HuH-7 (cell line): ENCODE data around the gene DNAL1.

Experiments used
- DNase-seq: peaks from one replicate; pipeline ENCODE4 v3.0.0; 2011; ENCODE audit warnings: low spot score

DNAL1 gene

GRCh38 chr14:73744175-73744867 is 99.5 kb downstream of the DNAL1 start:
- DNase-seq: no peak

GRCh38 chr14:73744874-73745529 is 100.2 kb downstream of the DNAL1 start:
- DNase-seq: no peak

DNA sequence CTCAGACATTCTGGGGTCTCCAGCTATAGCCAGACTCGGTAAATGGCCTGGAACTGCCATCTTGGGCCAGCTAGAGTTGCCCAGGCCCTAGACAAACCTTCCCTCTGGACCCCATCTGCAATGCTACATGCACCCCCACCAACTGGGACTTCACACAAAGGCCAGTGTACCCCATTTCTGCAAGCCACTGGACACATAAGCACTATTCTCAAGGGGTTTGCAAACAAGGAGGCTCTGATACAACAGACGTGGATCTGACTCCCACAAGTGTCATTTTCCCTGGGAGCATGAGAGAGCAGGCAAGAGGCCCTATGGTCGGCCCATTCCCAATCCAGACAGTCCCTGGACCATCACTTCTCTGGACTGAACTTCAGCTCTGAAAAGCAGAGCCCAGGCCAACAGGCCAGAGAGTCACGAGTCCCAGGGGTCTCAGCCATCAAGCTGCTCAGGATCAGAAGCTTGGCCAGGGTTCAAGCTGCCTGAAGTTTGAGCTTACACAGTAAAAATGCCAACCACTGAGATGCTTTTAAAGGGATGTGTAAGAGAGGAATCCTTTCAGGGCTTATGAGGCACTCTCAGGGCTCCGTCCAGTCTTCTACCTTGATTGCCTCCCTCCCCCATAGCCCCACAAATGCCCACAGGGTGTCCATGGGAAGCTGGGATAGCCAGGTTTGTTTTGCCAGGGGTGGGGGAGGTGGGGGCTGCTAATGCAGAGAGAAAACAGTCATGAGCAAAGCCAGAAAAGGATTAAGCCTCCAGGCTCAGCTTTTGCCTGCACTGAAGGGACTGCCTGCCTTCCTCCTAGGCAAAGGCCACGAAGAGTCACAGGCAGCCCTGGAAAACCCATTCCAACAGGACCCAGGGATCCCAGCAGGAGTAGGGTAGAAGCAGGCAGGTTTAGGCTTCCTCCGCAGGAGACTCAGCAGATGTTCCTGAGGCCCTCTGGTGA is 101.1 kb downstream of the DNAL1 start:
- no peak for DNase-seq

DNA sequence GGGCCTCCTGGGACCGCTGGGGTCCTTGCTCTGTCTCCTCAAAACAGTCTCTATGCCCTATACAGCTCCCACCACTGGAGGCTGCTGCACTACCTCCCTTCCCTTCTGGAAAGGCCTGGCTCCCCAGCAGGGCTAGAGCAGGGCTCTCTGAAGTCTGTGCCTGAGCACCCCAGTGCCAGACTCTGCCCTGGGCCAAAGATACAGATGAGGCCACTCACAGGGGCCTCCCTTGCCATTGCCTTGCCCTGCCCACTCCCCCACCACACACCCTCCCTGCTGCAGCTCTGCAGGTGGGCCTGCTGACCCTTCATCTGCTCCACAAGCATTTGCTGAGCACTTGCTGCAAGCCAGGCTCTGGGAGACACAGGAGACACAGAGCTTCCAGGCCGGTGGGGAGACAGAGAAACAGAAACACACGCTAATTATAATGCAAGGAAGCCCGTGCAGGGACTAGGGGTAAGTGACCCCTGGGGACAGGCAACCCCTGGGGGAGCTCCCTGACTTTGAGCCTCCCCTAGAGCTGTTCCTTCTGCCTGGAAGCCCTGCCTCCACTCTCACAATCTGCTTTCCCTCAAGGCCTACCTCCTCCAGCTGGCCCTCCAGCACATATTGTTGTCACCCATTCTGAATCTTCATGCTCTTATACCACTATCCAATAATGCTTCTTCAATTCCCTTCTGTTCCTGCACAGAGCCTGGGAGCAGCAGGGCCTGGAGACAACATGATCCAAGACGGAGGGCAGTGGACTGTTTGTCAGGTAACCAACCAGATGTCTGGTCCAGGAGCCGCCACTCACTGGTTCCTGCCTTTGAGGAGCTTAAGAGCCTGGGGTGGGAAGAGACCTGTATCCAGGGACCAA is 102.0 kb downstream of the DNAL1 start:
- no peak for DNase-seq

- no peak for DNase-seq
Observed at GRCh38 chr14:73747379-73748211, 102.8 kb downstream of the DNAL1 start.

DNA sequence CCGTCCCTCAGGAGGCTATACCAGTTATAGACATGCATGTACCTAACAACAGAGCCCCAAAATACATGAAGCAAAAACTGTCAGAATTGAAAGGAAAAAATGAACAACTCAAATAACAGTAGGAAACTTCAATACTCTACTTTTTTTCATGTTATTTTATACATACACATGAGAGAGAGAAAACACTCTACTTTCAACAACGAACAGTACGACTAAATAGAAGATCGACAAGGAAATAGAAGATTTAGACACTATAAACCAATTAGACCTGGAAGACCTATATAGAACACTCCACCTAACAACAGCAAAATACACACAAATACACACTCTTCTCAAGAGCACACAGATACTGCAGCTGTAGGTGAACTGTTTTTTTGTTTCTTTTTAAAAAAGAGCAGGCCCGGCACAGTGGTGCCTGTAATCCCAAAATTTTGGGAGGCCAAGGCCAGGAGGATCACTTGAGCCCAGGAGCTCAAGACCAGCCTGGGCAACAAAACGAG is 104.1 kb downstream of the DNAL1 start:
- no peak for DNase-seq

DNA sequence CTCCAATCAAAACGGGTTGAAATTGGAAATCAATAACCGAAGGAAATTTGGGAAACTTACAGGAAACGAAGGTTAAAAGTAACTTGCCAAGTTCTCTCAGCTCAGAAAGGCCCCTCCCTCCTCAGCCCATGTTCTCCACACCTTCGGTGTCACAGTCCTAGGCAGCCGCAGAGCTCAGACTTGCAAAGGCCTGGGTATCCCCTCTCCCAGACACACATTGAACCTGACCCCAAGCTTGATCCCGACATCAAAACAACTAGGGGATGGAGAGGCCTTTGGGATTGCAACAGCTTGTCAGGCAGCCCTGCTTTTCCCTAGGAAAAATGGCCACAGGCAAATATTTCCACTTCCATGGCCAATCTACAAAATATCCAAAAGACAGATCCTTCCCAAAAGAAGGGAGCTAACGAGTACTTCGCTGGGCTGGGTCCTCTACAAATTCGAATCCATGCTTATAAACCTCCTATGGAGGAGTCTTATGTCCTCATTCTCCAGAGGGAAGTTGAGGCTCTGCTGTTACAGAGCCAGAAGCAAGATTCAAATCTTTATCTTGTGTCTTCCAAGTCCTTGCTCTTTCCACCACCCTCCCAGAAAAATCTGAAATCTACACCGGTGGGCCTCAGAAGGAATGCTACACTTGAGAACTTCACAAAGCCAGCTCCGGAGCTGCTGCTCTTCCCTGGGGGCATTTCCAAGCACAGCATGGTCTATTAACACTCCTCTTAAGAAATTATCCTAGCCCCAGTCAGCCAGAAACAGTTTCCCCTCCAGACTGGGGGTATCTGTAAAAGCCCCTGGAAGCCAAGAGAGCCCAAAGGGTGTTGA is 105.1 kb downstream of the DNAL1 start:
- DNase-seq: no peak

DNA sequence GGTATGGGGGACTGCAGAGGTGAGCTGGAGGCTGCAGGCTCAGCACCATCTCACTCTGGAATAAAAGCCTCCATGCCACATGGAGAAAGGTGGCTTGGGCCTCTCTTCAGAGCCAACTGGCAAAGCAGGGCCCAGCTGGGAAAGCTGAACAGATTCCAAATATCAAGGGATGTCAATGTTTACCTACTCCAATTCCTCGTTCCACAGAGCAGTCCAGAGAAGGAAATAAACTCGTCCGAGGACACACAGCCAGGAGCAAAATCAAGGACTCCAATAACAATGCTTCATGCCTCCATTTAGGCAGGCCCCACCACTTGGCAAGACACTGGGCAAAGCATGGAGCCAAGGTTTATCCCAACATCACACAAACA is 105.7 kb downstream of the DNAL1 start:
- no peak for DNase-seq

GRCh38 chr14:73751157-73751691 is 106.4 kb downstream of the DNAL1 start:
- no peak for DNase-seq

- DNase-seq: no peak
Observed at GRCh38 chr14:73752297-73752992, 107.7 kb downstream of the DNAL1 start.
